Gastrocnemius medialis (tissue), 4 donors: ENCODE data around the gene NDUFAF4.

Experiments used
- POLR2A ChIP-seq, 2 donors: fragments of 450-650 bp; IDR thresholded peaks; one replicate each; pipeline ENCODE4 v1.6.1; 2017; ENCODE audit warnings: antibody characterized with exemption in 2 of 2, mild to moderate bottlenecking in 2 of 2, moderate library complexity in 2 of 2
- TF ChIP-seq, protein P1 (sequence below), 5 experiments: fragments of 450-650 bp in 3 of 5; fragments of 200-600 bp in 2 of 5; sonication (generic) in 2 of 5; IDR thresholded peaks in 4 of 5; conservative IDR thresholded peaks in 1 of 5; 1 replicate in 4 of 5; 2 replicates in 1 of 5; pipeline ENCODE4 v1.5.1; 2016 to 2019; ENCODE audit warnings: antibody characterized with exemption in 5 of 5, mild to moderate bottlenecking in 3 of 5, moderate library complexity in 3 of 5

- TF ChIP-seq POLR2A (IDR thresholded peaks at IDR 0.05), result no peak
- TF ChIP-seq, protein P1, sequence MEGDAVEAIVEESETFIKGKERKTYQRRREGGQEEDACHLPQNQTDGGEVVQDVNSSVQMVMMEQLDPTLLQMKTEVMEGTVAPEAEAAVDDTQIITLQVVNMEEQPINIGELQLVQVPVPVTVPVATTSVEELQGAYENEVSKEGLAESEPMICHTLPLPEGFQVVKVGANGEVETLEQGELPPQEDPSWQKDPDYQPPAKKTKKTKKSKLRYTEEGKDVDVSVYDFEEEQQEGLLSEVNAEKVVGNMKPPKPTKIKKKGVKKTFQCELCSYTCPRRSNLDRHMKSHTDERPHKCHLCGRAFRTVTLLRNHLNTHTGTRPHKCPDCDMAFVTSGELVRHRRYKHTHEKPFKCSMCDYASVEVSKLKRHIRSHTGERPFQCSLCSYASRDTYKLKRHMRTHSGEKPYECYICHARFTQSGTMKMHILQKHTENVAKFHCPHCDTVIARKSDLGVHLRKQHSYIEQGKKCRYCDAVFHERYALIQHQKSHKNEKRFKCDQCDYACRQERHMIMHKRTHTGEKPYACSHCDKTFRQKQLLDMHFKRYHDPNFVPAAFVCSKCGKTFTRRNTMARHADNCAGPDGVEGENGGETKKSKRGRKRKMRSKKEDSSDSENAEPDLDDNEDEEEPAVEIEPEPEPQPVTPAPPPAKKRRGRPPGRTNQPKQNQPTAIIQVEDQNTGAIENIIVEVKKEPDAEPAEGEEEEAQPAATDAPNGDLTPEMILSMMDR (IDR thresholded peaks at IDR 0.05 in 4 of 5, conservative IDR thresholded peaks at IDR 0.05 in 1 of 5), result no peak
These were observed 42.6 kb upstream of the NDUFAF4 start for GRCh38 chr6:96940322-96940721.
